ENCODE measurements around the gene TLK1.

DNA sequence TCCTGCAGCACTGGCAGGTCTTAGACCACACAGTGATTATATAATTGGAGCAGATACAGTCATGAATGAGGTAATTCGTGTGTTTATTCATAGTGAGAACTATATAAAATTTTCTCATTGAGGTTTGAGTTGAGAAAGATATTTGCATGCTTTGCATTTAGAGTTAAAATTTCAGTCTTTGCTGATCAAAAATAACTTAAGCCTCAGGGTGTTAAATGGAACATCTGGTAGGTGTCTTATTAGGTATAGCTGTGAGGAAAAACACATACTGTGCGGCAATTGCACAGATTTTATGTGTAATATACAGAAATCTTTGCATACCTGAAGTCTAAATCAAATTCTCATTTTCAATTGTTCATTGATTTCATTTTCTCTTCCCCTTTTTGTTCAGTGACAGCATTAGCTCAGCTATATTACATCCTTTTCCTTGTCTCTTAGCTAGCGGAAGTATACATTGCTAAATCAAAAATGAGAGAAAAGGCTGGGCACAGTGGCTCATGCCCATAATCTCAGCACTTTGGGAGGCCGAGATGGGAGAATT, 210.4 kb downstream of the TLK1 start:
- TF ChIP-seq, protein P1, sequence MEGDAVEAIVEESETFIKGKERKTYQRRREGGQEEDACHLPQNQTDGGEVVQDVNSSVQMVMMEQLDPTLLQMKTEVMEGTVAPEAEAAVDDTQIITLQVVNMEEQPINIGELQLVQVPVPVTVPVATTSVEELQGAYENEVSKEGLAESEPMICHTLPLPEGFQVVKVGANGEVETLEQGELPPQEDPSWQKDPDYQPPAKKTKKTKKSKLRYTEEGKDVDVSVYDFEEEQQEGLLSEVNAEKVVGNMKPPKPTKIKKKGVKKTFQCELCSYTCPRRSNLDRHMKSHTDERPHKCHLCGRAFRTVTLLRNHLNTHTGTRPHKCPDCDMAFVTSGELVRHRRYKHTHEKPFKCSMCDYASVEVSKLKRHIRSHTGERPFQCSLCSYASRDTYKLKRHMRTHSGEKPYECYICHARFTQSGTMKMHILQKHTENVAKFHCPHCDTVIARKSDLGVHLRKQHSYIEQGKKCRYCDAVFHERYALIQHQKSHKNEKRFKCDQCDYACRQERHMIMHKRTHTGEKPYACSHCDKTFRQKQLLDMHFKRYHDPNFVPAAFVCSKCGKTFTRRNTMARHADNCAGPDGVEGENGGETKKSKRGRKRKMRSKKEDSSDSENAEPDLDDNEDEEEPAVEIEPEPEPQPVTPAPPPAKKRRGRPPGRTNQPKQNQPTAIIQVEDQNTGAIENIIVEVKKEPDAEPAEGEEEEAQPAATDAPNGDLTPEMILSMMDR (IDR thresholded peaks at IDR 0.05; ENCODE audit: low read depth, low read length, missing input control), result no peak
- TF ChIP-seq RAD21 (IDR thresholded peaks at IDR 0.05), result no peak
- TF ChIP-seq, protein P2, sequence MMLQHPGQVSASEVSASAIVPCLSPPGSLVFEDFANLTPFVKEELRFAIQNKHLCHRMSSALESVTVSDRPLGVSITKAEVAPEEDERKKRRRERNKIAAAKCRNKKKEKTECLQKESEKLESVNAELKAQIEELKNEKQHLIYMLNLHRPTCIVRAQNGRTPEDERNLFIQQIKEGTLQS (IDR thresholded peaks at IDR 0.05), result no peak
